Suppressor macrophage treated with lipopolysaccharide for 1 hour (primary cell): Measurements from ENCODE around the gene ESRRA.
"Not testable (repeated sequence)": the region's sequence is repeated elsewhere in the genome, so short reads cannot be mapped to it uniquely, and the experiment has no call there.

Experiments
- DNase-seq, 3 donors: peaks; one replicate each; pipeline ENCODE4 v3.0.0-alpha.2; 2020 to 2022

Gene ESRRA

GRCh38 chr11:64292460-64293254, 12.7 kb upstream of the ESRRA start:
- DNase-seq, result peak; percentile 41 to 63 (median 44)

DNA sequence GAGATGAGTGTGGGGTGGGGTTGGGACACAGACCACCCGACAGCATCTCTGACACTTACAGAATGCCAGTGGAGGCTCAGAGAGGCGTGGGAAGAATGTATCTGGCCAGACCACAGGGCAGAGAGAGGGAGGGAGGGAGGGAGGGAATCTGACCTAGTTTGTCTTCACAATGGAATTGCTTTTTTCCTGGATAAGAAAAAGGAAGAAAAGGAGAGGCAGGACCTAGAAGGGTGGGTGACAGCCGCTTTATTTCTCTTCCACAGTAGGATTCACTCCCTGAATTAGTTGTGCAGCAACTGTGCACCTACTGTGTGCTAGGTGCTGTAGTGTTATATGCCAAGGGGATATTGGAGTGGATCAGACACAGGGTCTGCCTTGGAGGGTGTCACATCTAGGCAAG, 10.6 kb upstream of the ESRRA start:
- no peak for DNase-seq

GRCh38 chr11:64295760-64296159, 9.6 kb upstream of the ESRRA start:
- no peak for DNase-seq

GRCh38 chr11:64296236-64296635, 9.1 kb upstream of the ESRRA start:
- no peak for DNase-seq

DNA sequence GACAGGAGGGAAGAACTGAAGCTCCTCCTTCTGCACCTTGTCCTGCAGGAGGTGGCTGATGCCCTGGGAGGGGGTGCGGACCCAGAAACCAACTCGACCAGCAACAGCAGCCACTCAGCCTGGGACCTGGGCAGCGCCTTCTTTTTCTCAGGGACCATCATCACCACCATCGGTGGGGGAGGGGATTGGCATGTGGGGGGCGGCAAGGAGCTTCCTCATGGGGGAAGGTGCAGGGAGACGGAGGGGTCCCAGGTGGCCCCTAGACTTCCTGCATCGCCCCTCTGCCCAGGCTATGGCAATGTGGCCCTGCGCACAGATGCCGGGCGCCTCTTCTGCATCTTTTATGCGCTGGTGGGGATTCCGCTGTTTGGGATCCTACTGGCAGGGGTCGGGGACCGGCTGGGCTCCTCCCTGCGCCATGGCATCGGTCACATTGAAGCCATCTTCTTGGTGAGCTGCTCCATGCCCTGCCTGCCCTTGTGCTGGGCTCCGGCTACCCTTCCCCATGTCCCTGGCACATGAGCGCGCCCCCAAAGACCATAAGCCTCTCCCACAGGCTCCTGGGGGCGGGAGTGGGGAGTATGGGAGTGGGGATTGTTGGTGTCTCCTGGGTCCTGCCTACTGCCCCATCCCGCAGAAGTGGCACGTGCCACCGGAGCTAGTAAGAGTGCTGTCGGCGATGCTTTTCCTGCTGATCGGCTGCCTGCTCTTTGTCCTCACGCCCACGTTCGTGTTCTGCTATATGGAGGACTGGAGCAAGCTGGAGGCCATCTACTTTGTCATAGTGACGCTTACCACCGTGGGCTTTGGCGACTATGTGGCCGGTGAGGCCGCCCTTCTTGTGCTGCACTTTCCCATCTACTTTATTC, 8.3 kb upstream of the ESRRA start:
- DNase-seq, result peak; percentile 37 to 51 (median 45)

DNA sequence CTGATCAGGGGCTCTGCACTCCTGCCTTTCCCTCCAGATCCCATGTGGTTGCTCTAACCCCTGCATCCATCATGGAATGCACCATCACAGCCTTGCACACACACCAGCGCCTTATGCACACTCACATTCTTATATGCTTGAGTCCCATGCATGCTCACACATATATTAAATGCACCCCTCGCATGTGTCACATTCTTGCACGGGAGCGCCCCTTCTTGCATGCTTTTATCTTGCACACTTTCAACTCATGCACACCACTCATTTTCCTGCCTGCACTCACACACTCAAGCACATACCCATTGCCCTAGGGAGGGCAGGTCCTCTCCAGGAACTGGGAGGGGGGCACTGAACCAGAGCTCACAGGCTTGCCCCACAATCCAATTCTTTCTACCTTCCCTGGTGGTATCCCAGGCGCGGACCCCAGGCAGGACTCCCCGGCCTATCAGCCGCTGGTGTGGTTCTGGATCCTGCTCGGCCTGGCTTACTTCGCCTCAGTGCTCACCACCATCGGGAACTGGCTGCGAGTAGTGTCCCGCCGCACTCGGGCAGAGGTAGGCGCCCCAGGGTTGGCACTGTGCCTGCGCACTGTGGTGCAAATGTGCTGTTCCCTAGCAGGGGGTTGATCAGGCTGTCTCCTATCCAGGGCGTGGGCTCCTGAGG, 7.5 kb upstream of the ESRRA start:
- no peak for DNase-seq

DNA sequence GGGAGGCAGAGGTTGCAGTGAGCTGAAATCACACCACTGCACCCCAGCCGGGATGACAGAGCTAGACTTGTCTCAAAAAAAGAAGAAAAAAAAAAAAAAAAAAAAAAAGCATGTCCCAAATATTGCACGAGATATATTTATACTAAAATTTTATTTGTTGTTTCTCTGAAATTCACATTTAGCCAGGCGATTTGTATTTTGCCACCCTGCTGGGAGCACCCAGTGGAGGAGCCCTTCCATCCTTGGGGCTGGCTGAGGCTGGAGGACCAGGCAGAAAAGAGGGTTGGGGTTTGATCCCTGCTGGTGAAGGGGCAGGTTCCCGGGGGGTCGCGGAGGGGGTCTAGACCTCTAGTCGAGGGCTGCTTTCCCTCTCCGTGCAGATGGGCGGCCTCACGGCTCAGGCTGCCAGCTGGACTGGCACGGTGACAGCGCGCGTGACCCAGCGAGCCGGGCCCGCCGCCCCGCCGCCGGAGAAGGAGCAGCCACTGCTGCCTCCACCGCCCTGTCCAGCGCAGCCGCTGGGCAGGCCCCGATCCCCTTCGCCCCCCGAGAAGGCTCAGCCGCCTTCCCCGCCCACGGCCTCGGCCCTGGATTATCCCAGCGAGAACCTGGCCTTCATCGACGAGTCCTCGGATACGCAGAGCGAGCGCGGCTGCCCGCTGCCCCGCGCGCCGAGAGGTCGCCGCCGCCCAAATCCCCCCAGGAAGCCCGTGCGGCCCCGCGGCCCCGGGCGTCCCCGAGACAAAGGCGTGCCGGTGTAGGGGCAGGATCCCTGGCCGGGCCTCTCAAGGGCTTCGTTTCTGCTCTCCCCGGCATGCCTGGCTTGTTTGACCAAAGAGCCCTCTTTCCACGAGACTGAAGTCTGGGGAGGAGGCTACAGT, 6.1 kb upstream of the ESRRA start:
- DNase-seq, result peak; percentile 36 to 65 (median 54)

DNA sequence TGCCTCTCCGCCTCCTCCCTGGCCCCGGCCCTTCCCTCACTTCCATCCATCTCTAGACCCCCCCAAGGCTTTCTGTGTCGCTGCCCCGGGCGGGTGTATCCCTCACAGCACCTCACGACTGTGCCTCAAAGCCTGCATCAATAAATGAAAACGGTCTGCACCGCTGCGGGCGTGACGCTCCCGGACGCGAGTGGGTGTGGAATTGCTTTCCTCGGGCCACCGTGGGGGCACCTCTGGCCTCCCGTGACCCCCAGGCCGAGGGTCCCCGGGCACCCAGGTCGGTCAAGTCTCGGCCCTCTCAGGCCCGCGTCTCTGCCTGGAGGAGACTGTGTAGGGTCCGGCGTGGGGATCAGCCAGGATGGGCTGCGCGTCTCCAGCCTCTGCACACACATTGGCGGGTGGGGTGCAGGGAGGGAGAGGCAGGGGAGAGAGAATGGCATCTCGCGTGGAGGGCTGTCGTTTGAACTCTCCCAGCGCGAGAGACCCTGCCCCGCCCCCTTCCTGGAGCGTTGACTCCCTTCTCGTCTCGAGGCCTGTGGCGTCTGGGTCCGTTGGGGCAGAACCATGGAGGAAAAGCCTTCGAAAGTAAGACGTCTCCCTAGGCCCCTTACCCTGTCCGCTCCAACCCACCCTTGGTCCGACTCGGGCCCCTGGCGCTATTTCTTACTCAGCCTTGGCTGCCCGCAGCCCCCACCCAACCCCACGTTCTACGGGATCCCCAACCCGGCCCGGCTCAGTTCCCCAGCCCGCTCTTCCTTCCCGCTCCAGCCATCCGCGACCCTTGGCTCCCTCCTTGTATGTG, 5.3 kb upstream of the ESRRA start, which contains the start of gene CATSPERZ:
CATSPERZ (plus strand) TSS at position 512 of the 802 bp plus-strand sequence; CDS start at position 565, 53 bp downstream.
- peak in 1 of 3 donors; percentile 21 for DNase-seq

- peak in 1 of 3 donors; percentile 25 for DNase-seq
Observed at GRCh38 chr11:64303109-64304031, 2.0 kb upstream of the ESRRA start.

- DNase-seq, result no peak
Observed at GRCh38 chr11:64304032-64304315, 1.4 kb upstream of the ESRRA start.

GRCh38 chr11:64304316-64305072, 830 bp upstream of the ESRRA start:
- peak; percentile 95 to 98 (median 96) for DNase-seq

- DNase-seq, result peak; percentile 53 to 64 (median 63)
Observed at GRCh38 chr11:64305691-64306562, 603 bp downstream of the ESRRA start.

DNA sequence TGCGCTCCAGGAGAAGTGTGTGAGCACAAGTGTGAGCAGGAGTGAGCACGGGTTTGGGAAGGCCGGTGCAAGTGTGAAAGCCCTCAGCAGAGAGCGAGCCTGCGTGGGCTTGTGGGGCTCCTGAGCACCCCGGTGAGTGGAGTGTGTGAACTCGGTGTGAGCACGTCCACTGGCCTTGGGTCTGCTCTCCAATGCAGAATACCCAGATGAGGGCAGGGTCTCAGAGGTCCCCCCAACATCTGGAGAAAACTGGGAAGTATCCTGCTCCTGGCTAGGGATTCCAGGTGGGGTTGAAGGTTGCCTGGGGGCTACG, 1.2 kb downstream of the ESRRA start:
- DNase-seq, result no peak

DNA sequence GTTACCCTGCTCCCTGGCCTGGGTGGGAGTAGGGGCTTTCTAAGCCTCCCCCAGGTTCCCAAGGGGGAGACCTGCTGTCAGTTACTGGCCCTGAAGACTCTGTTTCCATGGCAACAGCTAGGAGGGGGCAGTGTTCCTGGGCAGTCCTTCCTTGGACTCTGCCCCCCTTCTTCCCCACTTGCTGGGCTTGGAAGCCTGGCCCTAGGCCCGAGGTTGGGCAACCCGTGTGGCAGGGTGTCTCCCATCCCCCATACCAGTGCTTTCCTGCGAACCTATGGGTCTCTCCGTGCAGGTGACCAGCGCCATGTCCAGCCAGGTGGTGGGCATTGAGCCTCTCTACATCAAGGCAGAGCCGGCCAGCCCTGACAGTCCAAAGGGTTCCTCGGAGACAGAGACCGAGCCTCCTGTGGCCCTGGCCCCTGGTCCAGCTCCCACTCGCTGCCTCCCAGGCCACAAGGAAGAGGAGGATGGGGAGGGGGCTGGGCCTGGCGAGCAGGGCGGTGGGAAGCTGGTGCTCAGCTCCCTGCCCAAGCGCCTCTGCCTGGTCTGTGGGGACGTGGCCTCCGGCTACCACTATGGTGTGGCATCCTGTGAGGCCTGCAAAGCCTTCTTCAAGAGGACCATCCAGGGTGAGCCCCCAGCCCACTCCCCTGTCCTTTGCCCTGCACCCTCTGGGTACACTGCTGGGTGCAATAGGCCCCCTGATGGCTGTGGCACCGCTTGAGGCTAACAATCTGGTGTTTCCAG, 1.7 kb downstream of the ESRRA start:
- DNase-seq, result no peak

DNA sequence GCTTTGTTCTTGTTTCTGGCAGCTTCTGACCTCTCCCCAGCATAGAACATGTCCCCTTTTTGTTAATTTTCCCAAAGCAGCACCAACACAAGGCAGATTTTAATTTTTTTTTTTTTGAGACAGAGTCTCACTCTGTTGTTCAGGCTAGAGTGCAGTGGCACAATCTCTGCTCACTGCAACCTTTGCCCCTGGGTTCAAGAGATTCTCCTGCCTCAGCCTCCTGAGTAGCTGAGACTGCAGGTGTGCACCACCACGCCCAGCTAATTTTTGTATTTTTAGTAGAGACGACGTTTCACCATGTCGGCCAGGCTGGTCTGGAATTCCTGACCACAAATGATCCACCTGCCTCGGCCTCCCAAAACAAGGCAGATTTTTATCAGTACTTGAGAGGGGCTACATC, 2.5 kb downstream of the ESRRA start:
- not testable (repeated sequence) for DNase-seq

- DNase-seq, result no peak
Observed at GRCh38 chr11:64312947-64313346, 7.6 kb downstream of the ESRRA start.

DNA sequence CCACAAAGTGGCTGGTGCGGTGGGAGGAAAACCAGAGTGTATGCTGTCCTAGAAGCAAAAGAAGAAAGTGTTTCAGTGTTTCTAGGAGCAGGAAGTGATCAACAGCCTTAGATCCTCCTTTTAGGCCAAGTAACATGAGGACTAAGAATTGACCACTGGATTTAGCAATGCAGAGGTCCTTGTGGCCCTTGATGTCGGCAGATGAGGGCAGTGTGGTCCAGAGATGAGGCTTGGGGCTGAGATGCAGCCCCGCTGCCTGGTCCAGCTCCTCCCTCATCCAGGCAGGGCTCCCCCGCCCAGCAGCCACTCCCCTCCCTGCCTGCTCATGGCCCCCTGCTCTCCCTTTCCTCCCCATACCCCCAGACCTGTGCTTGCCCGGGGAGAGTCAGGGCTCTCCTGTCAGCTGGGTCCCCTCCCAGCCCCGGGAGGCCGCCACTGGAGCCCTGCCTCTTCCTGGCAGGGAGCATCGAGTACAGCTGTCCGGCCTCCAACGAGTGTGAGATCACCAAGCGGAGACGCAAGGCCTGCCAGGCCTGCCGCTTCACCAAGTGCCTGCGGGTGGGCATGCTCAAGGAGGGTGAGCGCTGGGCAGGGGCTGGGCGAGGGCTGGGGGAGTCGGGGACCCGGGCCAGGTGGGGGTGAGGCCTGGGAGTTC, 8.3 kb downstream of the ESRRA start:
- DNase-seq, result no peak
